Measurements from ENCODE around the gene GRP. TPM values are rescaled to one million over a fixed set of nuclear protein-coding genes. Genes with fewer than 3 reads are reported as not detected.

Gene GRP
- polyA plus RNA-seq, 1 experiment = 0.16 TPM

DNA sequence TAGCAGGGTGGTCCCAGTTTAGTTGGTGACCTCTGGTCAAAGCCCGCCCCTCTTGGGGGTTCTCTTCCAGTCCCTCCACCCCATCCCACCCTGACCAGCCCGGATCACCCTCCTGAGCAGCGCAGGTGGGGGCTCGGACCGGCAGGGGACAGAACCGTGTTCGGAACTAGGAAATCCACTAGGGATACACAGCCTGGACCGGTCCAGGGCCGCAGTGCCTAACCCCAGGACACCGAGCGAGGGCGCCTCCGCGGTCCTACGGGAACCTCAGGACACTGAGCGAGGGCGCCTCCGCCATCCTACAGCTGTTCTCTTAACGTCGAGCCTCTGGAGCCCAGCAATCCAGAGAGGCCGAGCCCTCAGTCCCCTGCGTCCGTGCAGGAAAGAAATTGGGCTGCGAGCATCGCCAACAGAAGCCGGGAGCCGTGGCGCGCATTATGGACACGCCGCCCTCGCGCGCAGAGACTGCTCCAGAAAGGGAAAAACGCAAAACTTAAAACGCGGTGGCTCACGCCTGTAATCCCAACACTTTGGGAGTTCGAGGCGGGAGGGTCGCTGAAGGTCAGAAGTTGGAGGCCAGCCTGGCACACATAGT lies 44.8 kb downstream of the GRP start:
- DNase-seq (ENCODE audit: low read depth) = no peak
- Histone ChIP-seq H3K27me3 (ENCODE audit: control insufficient read depth, insufficient read depth, low read length) (peaks cover 51% of the 10 kb centered on the region), H3K4me3 (ENCODE audit: low read depth, low read length) (no peak overlapping the region), H3K36me3 (ENCODE audit: control insufficient read depth, insufficient read depth, low read length) (no peaks in the 10 kb centered on the region)
- POLR2A ChIA-PET = no interaction called here
- CTCF ChIA-PET = interaction anchor here (1.1 to 2.8 kb wide), 2 partner anchors 11 to 15 kb away, joined by 3 to 10 read pairs; no protein-coding TSS in a partner anchor
- TF ChIP-seq, protein P1, sequence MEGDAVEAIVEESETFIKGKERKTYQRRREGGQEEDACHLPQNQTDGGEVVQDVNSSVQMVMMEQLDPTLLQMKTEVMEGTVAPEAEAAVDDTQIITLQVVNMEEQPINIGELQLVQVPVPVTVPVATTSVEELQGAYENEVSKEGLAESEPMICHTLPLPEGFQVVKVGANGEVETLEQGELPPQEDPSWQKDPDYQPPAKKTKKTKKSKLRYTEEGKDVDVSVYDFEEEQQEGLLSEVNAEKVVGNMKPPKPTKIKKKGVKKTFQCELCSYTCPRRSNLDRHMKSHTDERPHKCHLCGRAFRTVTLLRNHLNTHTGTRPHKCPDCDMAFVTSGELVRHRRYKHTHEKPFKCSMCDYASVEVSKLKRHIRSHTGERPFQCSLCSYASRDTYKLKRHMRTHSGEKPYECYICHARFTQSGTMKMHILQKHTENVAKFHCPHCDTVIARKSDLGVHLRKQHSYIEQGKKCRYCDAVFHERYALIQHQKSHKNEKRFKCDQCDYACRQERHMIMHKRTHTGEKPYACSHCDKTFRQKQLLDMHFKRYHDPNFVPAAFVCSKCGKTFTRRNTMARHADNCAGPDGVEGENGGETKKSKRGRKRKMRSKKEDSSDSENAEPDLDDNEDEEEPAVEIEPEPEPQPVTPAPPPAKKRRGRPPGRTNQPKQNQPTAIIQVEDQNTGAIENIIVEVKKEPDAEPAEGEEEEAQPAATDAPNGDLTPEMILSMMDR (IDR thresholded peaks at IDR 0.05; ENCODE audit: insufficient read depth, low read depth, low read length) = no peak

DNA sequence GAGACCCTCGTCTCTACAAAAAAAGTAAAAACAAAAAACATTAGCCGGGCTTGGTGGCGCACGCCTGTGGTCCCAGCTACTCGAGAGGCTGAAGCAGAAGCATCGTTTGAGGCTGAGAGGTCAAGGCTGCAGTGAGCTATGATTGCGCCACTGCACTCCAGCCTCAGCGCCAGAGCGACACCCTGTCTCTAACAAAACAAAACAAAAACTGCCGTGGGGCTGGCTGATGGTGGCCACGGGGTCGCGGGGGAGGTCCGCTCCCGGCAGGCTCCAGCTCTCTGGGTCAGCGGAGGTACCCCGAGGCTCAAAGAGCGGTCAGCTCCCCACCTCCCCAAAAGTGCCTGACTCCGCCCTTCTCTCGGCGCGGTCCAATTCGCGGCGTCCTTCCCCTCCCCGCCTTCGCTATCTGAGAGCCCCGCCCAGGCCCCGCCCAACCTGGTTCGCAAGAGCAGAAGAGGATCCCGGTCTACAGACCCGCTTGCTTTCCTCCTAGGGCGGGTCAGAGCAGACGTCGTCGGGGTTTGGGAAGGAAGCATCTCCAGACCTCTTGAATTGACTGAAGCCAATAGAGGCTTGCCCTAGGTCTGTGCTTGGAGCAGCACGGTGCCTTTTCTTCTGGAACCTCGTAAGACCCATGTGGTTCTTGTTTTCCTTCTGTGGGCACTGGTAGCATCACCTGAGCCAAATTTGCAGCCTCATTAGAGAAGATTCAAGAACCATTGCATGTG lies 45.5 kb downstream of the GRP start:
- CTCF ChIA-PET = interaction anchor here (2.8 kb wide), 1 partner anchor 16 kb away, joined by 10 read pairs; no protein-coding TSS in a partner anchor

GRCh38 chr18:59265974-59266369 lies 46.0 kb downstream of the GRP start:
- peaks cover 61% of the 10 kb centered on the region for H3K27me3 ChIP-seq (ENCODE audit: control insufficient read depth, insufficient read depth, low read length)

More for the DNA sequence above, 45.5 kb downstream of the GRP start:
- H3K27me3 ChIP-seq (ENCODE audit: control insufficient read depth, insufficient read depth, low read length) = peaks cover 55% of the 10 kb centered on the region
- H3K4me3 ChIP-seq (ENCODE audit: low read depth, low read length) = peak overlapping the region; percentile 39
- no peak for DNase-seq (ENCODE audit: low read depth)
- no peaks in the 10 kb centered on the region for H3K36me3 ChIP-seq (ENCODE audit: control insufficient read depth, insufficient read depth, low read length)
- POLR2A ChIA-PET = no interaction called here
- TF ChIP-seq, protein P1 (IDR thresholded peaks at IDR 0.05; ENCODE audit: insufficient read depth, low read depth, low read length) = no peak

DNA sequence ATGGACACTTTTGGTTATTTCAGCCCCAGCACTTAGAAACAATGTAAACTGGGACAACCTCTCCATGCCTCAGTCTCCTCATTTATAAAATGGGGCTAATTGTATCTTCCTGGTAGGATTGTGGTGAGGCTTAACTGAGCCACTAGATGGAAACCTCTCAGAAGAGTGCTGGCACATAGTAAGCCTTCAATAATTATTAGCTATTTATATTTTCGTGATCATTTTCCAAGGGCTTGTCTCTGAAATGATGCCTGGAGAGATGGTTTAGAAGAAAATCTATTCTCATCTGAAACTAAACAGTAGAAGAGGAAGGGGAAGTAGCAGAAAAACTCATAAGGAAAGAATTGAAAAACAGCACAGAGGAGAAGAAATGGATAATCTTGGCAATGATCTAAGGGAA lies 46.5 kb downstream of the GRP start:
- DNase-seq (ENCODE audit: low read depth) = no peak

More at GRCh38 chr18:59265974-59266369, 46.0 kb downstream of the GRP start:
- Histone ChIP-seq H3K36me3 (ENCODE audit: control insufficient read depth, insufficient read depth, low read length) (no peaks in the 10 kb centered on the region), H3K4me3 (ENCODE audit: low read depth, low read length) (no peak overlapping the region)
- DNase-seq (ENCODE audit: low read depth) = no peak
- CTCF ChIA-PET = no interaction called here
- POLR2A ChIA-PET = no interaction called here
- TF ChIP-seq, protein P1 (IDR thresholded peaks at IDR 0.05; ENCODE audit: insufficient read depth, low read depth, low read length) = no peak

More for the DNA sequence above, 46.5 kb downstream of the GRP start:
- Histone ChIP-seq H3K27me3 (ENCODE audit: control insufficient read depth, insufficient read depth, low read length) (peaks cover 65% of the 10 kb centered on the region), H3K36me3 (ENCODE audit: control insufficient read depth, insufficient read depth, low read length) (no peaks in the 10 kb centered on the region), H3K4me3 (ENCODE audit: low read depth, low read length) (no peak overlapping the region)
- TF ChIP-seq, protein P1 (IDR thresholded peaks at IDR 0.05; ENCODE audit: insufficient read depth, low read depth, low read length) = no peak
- ChIA-PET POLR2A (no interaction called here), CTCF (no interaction called here)
